NCI-H2196 treated with DMSO at 0.1 percent for 48 hours (cell line): Measurements from ENCODE around the gene MTMR10.

ENCODE experiments used
- DNase-seq: peaks from one replicate; lab custom pipeline; 2025; ENCODE audit not compliant: unreplicated experiment; lab: John Stamatoyannopoulos, UW

MTMR10 gene, protein sequence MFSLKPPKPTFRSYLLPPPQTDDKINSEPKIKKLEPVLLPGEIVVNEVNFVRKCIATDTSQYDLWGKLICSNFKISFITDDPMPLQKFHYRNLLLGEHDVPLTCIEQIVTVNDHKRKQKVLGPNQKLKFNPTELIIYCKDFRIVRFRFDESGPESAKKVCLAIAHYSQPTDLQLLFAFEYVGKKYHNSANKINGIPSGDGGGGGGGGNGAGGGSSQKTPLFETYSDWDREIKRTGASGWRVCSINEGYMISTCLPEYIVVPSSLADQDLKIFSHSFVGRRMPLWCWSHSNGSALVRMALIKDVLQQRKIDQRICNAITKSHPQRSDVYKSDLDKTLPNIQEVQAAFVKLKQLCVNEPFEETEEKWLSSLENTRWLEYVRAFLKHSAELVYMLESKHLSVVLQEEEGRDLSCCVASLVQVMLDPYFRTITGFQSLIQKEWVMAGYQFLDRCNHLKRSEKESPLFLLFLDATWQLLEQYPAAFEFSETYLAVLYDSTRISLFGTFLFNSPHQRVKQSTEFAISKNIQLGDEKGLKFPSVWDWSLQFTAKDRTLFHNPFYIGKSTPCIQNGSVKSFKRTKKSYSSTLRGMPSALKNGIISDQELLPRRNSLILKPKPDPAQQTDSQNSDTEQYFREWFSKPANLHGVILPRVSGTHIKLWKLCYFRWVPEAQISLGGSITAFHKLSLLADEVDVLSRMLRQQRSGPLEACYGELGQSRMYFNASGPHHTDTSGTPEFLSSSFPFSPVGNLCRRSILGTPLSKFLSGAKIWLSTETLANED

GRCh38 chr15:30991255-30992235 lies at the start of gene MTMR10:
Gene MTMR10 (minus strand): TSS chr15:30991628. CDS start chr15:30991506, 122 bp downstream.
- DNase-seq: peak; percentile 17

DNA sequence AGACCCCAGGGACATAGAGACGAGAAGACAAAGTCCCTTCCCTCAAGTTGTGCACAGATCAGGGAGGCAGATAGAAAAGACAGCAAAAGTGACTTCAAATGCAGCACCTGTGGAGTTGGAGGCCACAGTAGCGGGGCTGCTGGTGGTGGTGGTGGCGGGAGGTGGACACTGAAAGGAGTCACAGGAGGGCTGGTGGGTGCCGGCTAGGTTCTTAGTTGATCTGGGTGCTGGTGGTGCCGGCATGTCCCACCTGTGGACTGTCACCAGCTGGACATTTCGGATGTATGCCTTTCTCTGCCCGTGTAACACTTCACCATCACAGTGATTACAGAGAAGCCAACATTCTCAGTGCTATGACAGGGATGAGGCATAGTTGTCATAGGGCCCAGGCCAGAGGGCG lies 49.2 kb upstream of the MTMR10 start:
- DNase-seq: no peak

- DNase-seq: no peak
Measured at GRCh38 chr15:31039961-31040360, 48.5 kb upstream of the MTMR10 start.

- no peak for DNase-seq
Measured at GRCh38 chr15:31037731-31038477, 46.5 kb upstream of the MTMR10 start.

- DNase-seq: no peak
Measured at GRCh38 chr15:31036783-31037182, 45.4 kb upstream of the MTMR10 start.

DNA sequence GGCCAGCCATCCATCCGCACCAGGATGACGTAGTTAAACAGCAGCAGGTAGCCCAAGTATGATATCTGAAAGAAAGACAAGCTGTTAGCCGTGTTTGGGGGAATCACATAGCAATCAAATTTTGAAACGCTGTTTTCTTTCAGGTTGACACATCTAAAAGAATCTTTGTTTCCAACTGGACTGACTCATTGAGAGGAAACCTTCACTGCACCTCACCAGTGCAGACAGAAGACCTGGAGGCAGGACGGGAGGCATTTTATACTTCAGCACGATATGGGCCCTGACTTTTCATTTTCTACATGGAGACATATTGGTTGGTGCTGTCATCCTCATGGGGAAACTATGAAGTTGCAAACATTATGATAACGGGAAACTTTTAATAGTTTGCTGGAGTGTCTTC lies 44.2 kb upstream of the MTMR10 start:
- no peak for DNase-seq

GRCh38 chr15:31034152-31034551 lies 42.7 kb upstream of the MTMR10 start:
- no peak for DNase-seq

DNA sequence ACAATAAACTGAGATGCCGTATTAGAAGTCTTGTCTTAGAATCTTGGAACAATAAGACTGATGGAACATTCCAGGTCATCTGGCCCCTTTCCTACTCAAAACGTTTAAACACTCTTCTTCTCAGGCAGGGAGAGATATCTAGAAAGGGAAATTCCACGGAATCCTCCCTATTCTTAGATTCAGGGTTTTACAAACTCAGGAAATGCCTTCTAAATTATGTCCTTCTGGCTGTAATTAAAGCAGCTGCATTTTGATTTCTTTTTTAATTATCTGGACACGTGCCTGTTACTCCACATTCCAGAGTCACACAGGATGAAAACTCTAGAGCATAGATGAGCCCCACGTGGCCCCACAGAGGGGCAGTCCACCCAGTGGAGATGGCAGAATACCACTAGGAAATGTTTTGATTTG lies 41.5 kb upstream of the MTMR10 start:
- DNase-seq: no peak

DNA sequence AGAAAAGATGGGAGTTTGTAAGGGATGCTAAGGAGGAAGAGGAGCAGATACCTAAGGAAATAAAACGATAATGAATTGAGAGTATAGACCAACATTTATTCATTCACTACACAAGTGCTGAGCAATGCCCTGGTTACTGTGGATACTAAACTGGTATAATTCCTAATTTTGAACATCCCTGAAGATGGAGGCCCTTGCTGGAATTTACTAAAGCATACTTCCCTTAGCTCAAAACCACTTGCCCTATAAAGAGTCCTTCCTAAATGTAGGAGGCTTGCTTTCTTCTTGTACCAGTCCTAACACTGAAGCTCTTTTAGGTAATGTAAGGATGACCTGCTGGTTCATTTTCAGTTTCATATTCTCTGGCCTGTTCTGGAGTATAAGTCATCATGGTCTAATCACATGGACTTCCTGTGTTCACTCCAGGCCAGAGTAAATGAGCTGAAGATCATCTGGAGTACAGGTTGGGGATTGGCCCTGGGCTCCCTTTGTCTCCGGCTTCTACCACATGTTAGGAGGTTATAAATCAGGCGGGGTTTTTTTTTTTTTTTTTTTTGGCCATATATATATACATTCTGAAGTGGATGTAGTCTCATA lies 40.1 kb upstream of the MTMR10 start:
- DNase-seq: no peak

DNA sequence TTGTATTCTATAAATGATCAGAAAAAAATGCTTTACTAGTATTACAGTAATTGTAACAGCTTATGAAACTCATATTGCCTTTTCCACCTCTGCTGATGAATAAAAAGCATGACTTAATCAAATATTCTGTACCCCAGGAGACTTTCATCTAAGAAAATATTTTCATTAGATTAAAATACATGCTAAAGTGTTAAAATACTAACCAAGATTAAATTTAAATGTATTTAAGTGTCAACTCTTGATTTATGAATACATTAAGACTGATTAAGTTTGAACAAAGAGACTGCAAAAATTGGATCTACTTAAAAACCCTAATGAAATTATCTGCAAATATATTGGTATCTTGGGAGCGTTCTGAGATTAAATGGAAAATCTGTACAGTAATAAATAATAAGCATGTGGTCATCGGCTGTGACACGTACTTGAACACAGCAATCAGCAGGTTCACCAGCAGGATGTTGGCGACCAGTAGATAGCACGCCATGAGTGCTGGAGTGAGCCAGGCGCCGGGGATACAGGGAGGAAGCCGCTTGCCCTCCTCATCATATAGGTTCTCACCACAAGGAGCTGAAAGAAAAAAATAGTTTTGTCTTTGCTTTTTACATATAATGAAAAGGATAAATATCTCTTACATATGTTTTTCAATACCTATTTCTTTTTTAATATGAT lies 36.6 kb upstream of the MTMR10 start:
- no peak for DNase-seq

DNA sequence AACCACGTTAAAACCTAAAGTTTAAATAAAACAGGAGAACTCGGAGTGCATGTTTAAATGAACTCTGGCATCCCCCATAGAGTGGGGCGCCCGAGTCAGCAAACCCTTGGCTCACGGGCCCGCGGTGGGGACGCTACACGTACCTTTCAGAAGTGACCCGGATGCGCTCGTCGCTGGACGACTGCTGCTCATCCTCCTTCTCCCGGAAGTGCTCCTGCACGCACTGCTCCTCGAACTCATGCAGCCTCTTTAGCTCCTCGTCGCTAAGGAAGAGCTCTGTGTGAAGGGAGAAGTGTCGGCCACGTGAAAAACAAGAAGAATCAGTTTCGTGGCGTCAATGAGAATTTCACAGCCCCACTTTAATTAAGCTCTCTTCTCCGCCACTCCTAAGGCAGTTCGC lies 34.6 kb upstream of the MTMR10 start:
- DNase-seq: no peak

- DNase-seq: no peak
Measured at GRCh38 chr15:31024979-31025378, 33.6 kb upstream of the MTMR10 start.

DNA sequence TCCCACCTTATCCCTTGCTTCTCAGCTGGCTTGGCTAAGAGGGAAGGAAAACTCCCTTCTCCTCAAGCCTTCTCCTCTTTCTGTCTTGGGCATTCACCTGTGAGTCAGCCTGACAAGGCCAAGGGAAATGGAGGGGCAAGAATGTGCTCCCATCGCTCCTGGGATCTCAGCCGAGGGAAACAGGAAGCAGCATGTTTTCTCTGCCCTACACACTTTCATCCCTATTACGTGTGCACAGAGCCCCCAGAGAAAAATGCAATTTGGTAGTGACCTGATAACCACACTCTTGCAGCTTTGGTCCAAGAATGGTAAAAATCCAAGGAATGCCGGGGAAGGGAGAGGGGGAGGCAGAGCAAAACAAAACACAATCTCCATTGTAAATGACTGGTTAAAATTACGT lies 32.9 kb upstream of the MTMR10 start:
- DNase-seq: no peak

DNA sequence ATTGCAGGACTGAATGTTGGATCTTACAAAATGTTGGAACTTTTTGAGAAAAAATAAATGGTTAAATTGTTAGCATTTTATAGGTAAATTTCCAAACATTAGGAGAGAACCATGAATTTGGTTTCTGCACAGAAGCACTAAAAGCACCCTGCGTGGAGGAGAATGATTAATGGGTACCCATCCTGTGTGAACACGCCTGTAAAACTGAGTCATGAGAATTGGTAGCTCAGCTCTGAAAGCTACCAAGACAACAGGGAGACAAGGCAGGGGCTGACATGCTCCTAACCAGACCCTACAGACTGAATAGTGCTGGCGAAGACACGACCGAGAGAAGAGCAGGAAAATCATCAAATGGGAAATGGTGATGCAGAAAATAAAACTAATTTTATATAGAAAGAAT lies 32.4 kb upstream of the MTMR10 start:
- no peak for DNase-seq

GRCh38 chr15:31021067-31021665 lies 29.7 kb upstream of the MTMR10 start:
- no peak for DNase-seq

DNA sequence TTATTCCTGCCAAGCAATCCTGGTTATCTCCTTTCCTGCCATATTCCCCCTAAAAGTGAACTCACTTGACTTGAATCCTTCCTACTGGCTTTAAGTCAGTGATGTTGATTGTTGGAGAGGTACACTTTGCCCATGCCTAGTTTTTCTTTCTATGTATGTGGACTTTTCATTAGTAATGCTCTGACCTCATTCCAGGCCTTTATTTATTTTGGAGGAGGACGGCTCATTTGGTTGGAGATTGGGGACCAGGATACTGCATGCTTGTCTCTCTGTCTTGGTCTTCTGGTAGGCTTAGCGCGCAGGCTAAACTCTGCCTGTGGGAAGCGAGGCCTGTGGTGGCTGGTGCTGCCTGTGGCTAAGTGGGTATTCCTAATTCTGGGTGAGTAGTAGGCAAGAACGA lies 29.1 kb upstream of the MTMR10 start:
- no peak for DNase-seq

DNA sequence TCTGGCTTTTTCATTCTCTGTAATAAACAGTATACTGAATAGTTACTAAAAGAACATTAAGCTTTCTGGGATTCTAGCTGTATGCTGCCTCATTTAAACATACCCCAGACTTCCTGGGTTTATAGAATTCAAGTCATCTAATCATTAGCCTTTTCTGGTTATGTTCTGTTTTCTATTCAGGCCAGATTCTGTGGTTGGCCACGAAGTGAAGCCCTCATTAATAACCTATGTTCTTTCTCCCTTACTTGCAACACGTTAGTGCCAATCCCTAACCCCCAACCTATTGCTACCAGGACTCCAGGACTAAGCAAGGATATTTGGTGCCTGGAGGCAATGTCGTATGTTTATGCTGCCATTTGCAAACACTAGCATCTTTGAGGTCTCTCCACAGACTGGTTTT lies 28.6 kb upstream of the MTMR10 start:
- DNase-seq: no peak

GRCh38 chr15:31017311-31017710 lies 25.9 kb upstream of the MTMR10 start:
- no peak for DNase-seq

GRCh38 chr15:31016446-31016915 lies 25.1 kb upstream of the MTMR10 start:
- DNase-seq: no peak
